Thyroid gland (tissue), 4 donors: ENCODE measurements around the gene PDZD7. TPM values are rescaled to one million over a fixed set of nuclear protein-coding genes. Genes with fewer than 3 reads are reported as not detected.

ENCODE experiments used
- DNase-seq, 2 donors: peaks; one replicate each; pipeline ENCODE4 v3.0.0-alpha.2; 2019
- H3K27ac ChIP-seq, 3 donors: fragments of 200-600 bp; sonication (generic); 1 replicate in 2 of 3; 2 replicates in 1 of 3; pipeline ENCODE4 v1.5.1; 2016 to 2019; ENCODE audit warnings: mild to moderate bottlenecking in 1 of 3, moderate library complexity in 1 of 3
- H3K27me3 ChIP-seq: fragments of 200-600 bp; sonication (generic); one replicate; pipeline ENCODE4 v1.5.1; 2019
- H3K36me3 ChIP-seq, 2 donors: fragments of 200-600 bp; sonication (generic); one replicate each; pipeline ENCODE4 v1.5.1; 2016 to 2019
- H3K4me1 ChIP-seq, 2 donors: fragments of 200-600 bp; sonication (generic); one replicate each; pipeline ENCODE4 v1.5.1; 2017 to 2019
- H3K4me3 ChIP-seq, 3 donors: fragments of 200-600 bp; sonication (generic); replicated peaks in 1 of 3; 1 replicate in 2 of 3; 2 replicates in 1 of 3; pipeline ENCODE4 v1.5.1; 2016; ENCODE audit warnings: mild to moderate bottlenecking in 1 of 3
- H3K9me3 ChIP-seq: fragments of 200-600 bp; sonication (generic); one replicate; pipeline ENCODE4 v1.5.1; 2017
- POLR2A ChIP-seq, 2 donors: fragments of 450-650 bp; IDR thresholded peaks; one replicate each; pipeline ENCODE4 v1.6.1; 2017; ENCODE audit warnings: antibody characterized with exemption in 2 of 2, mild to moderate bottlenecking in 2 of 2, moderate library complexity in 1 of 2
- WGBS, 2 donors: methylation state at CpG; one replicate each; pipeline ENCODE4 v1.1.5; 2017; 5-methylcytosine and 5-hydroxymethylcytosine counted together
- intact Hi-C: fragments of 100-400 bp; cut with DNase I; formaldehyde crosslinking; loops from one replicate; pipeline ENCODE4 v1.15.1; 2023
- total RNA-seq, 4 donors: library from RNA; depleted of rRNA; stranded (reverse); fragments of >200 nt; gene quantifications; one replicate each; pipeline ENCODE4 v1.2.3, GENCODE V29; 2016
- TF ChIP-seq, protein P1 (sequence below), 6 experiments: fragments of 200-600 bp in 3 of 6; fragments of 450-650 bp in 3 of 6; sonication (generic) in 3 of 6; IDR thresholded peaks; one replicate each; pipeline ENCODE4 v1.5.1; 2016 to 2019; ENCODE audit warnings: antibody characterized with exemption in 6 of 6, mild to moderate bottlenecking in 2 of 6, inconsistent platforms in 1 of 6, moderate library complexity in 1 of 6

Gene PDZD7
- total RNA-seq, 4 donors from 2014 or later, result 0.24 to 1.1 (median 0.69) TPM

DNA sequence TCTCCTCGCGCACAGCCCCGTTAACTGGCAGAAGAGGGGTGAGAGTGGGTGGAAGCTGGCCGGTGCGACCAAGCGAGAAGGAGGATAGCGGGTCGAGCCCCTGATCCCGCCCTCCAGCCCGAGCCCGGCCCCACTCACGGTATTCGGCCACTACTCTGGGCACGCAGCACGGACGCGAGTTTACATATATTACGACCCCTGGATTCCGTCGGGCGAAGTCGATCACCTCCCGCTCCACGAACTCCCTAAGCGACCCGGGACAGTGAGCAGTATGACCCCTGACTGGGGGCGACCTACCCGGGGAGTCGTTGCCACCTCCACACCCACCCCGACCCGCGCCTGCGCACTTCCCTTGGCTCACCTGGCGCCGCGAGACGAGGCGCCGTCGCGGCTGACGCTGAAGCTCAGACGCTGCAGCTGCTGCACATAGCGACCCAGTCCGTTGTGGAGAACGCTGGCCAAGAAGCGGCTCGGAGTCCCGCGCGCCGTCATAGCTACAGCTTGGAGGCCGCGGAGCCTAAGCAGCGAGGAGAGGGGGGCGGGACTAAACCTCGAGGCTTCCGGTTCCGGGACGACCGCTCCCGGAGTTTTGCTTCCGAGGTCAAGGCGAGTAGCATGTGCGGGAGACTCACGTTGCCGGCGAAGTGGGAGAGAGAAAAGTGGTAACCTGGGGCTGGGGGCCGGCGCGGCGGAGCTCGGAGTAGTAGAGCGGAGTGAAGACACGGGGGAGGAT, 43.8 kb downstream of the PDZD7 start, which contains the start of the genes MRPL43 and TWNK:
Gene MRPL43, minus strand, starts transcription at position 546 of the 733 bp plus-strand sequence. Its CDS starts 54 bp downstream, at position 492.
Gene TWNK, plus strand, starts transcription at position 592 of the 733 bp plus-strand sequence. CDS start 668 bp downstream, outside the sequence.
- intact Hi-C loops, result no loop called here
- Histone ChIP-seq H3K36me3 (peaks cover 4 to 18% of the 10 kb centered on the region in 2 donors), H3K4me3 (peak within 1 kb of the TSS; percentile 79 to 98 (median 89)), H3K27ac (peak within 1 kb of the TSS; percentile 37 to 69 (median 55)), H3K27me3 (no peaks in the 10 kb centered on the region), H3K4me1 (peaks cover 18 to 26% of the 10 kb centered on the region in 2 donors), H3K9me3 (no peaks in the 10 kb centered on the region)
- peak; percentile 82 to 83 for DNase-seq
- WGBS, 2 donors, result 0 to 1% methylated on average over 44 to 53 of the region's 75 CpGs
- TF ChIP-seq, protein P1, sequence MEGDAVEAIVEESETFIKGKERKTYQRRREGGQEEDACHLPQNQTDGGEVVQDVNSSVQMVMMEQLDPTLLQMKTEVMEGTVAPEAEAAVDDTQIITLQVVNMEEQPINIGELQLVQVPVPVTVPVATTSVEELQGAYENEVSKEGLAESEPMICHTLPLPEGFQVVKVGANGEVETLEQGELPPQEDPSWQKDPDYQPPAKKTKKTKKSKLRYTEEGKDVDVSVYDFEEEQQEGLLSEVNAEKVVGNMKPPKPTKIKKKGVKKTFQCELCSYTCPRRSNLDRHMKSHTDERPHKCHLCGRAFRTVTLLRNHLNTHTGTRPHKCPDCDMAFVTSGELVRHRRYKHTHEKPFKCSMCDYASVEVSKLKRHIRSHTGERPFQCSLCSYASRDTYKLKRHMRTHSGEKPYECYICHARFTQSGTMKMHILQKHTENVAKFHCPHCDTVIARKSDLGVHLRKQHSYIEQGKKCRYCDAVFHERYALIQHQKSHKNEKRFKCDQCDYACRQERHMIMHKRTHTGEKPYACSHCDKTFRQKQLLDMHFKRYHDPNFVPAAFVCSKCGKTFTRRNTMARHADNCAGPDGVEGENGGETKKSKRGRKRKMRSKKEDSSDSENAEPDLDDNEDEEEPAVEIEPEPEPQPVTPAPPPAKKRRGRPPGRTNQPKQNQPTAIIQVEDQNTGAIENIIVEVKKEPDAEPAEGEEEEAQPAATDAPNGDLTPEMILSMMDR (IDR thresholded peaks at IDR 0.05), result no peak
- TF ChIP-seq POLR2A (IDR thresholded peaks at IDR 0.05), result peak in 1 of 2 donors; percentile 59

DNA sequence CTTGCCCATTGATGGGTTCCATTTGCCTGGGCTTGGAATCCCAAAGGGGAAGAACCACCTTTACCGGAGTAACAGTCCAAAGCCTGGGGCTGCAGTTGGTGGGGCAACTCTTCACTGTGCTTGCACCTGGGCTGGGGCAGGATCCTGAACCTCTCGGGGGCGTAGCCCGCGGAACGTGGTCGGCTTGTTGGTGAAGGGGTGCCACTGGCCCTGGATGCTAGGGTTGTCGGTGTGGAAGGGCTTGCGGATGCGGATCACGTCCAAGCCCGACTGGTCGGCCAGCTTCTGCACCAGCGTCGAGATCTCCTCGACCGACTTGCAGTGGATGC, 44.3 kb downstream of the PDZD7 start:
- H3K27me3 ChIP-seq, result no peaks in the 10 kb centered on the region
- intact Hi-C loops, result no loop called here
- peaks cover 18 to 26% of the 10 kb centered on the region in 2 donors for H3K4me1 ChIP-seq
- DNase-seq, result no peak
- H3K27ac ChIP-seq, result peak overlapping the region in 1 of 3 donors; percentile 55
- H3K4me3 ChIP-seq, result peak overlapping the region; percentile 79 to 98 (median 89)
- H3K36me3 ChIP-seq, result peaks cover 4 to 18% of the 10 kb centered on the region in 2 donors
- 24% methylated on average over 17 of the region's 17 CpGs; no CpG with 5 or more reads in 1 of the 2 donors for WGBS, 2 donors
- TF ChIP-seq, protein P1 (IDR thresholded peaks at IDR 0.05), result no peak
- no peak for TF ChIP-seq POLR2A (IDR thresholded peaks at IDR 0.05)
- no peaks in the 10 kb centered on the region for H3K9me3 ChIP-seq

DNA sequence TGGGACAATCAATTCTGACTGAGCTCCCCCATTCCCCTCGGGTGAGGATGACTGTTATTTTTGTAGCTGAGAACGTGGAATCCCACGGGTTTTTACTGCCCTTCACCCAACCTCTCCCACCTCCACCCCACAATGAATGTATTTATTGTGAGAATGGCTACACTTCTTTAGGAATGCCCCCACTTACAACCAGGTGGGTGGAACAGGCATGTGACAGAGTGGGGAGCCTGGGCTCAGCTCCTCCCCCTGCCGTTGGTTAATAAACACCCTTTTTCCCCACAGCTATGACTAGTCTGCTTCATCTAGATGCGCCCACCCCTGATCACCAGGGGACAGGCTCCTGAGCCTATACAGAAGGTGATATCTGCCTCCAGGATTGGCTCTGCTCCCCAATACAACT, 45.6 kb downstream of the PDZD7 start:
- Histone ChIP-seq H3K4me3 (no peak overlapping the region), H3K9me3 (no peaks in the 10 kb centered on the region), H3K27ac (no peak overlapping the region), H3K36me3 (peaks cover 13 to 14% of the 10 kb centered on the region in 2 donors), H3K4me1 (peaks cover 18 to 26% of the 10 kb centered on the region in 2 donors), H3K27me3 (no peaks in the 10 kb centered on the region)
- no peak for DNase-seq
- 72 to 73% methylated on average over 5 of the region's 5 CpGs for WGBS, 2 donors
- TF ChIP-seq POLR2A (IDR thresholded peaks at IDR 0.05), result no peak
- TF ChIP-seq, protein P1 (IDR thresholded peaks at IDR 0.05), result no peak
- intact Hi-C loops, result no loop called here

DNA sequence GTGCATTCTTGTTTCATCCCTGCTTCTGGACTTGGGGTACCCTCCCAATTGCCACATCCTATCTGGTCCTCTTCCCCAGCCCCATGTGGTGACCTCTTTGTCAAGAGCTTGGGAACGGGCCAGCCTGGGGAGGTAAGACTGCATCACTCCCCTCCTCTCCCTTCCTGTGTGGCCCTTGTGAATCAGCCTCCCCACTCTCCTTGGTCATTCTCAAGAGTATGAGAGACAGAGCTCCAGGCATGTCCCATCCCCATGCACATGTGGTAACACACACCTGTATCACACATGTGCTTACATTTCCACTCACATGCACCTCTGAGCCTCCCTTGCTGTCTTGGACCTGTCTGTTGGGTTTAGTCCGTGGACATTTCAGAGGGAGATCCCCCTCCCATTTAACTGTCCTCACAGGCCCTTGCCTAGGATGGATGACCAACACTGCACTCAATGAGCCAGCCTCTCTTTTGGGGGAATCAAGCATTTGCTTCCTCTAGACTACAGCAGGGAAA, 46.2 kb downstream of the PDZD7 start:
- peak in 1 of 2 donors; percentile 2 for DNase-seq
- no peaks in the 10 kb centered on the region for H3K27me3 ChIP-seq
- H3K9me3 ChIP-seq, result no peaks in the 10 kb centered on the region
- peaks cover 13 to 16% of the 10 kb centered on the region in 2 donors for H3K36me3 ChIP-seq
- WGBS, 2 donors, result 87 to 97% methylated on average over 2 of the region's 2 CpGs
- intact Hi-C loops, result no loop called here
- peaks cover 18 to 26% of the 10 kb centered on the region in 2 donors for H3K4me1 ChIP-seq
- no peak overlapping the region for H3K27ac ChIP-seq
- TF ChIP-seq POLR2A (IDR thresholded peaks at IDR 0.05), result no peak
- TF ChIP-seq, protein P1 (IDR thresholded peaks at IDR 0.05), result no peak
- no peak overlapping the region for H3K4me3 ChIP-seq
